Trophoblast cell (in vitro differentiated cells and primary cell): Measurements from ENCODE around the gene AFG1L.
A peak's percentile ranks its signal among the peaks of the same experiment; 100 is the strongest.
"Not testable (repeated sequence)": the region's sequence is repeated elsewhere in the genome, so short reads cannot be mapped to it uniquely, and the experiment has no call there.

Source experiments
- DNase-seq, 2 donors: peaks; one replicate each; pipeline ENCODE4 v3.0.0-alpha.2; 2016
- H2AFZ ChIP-seq: 2 replicates; pipeline ENCODE4 v1.6.1; 2013; ENCODE audit warnings: low read length, moderate library complexity, mild to moderate bottlenecking; ENCODE audit not compliant: insufficient read depth, poor library complexity
- H2AK5ac ChIP-seq: 2 replicates; pipeline ENCODE4 v1.6.1; 2013; ENCODE audit warnings: mild to moderate bottlenecking, low read length
- H2BK120ac ChIP-seq: 2 replicates; pipeline ENCODE4 v1.6.1; 2013; ENCODE audit warnings: low read length, mild to moderate bottlenecking, moderate library complexity; ENCODE audit not compliant: insufficient read depth, poor library complexity
- H2BK12ac ChIP-seq: 2 replicates; pipeline ENCODE4 v1.6.1; 2013; ENCODE audit warnings: mild to moderate bottlenecking, low read length, moderate library complexity
- H2BK5ac ChIP-seq: 2 replicates; pipeline ENCODE4 v1.6.1; 2013; ENCODE audit warnings: low read length, low read depth, moderate library complexity, mild to moderate bottlenecking; ENCODE audit not compliant: poor library complexity
- H3K14ac ChIP-seq: 2 replicates; pipeline ENCODE4 v1.6.1; 2013; ENCODE audit warnings: mild to moderate bottlenecking, low read length
- H3K18ac ChIP-seq: 2 replicates; pipeline ENCODE4 v1.6.1; 2013; ENCODE audit warnings: mild to moderate bottlenecking, low read length
- H3K23ac ChIP-seq: 2 replicates; pipeline ENCODE4 v1.6.1; 2013; ENCODE audit warnings: low read length
- H3K27ac ChIP-seq: 2 replicates; pipeline ENCODE4 v1.5.1; 2013; ENCODE audit warnings: low read depth, mild to moderate bottlenecking, inconsistent platforms, low read length, moderate library complexity
- H3K27me3 ChIP-seq: 2 replicates; pipeline ENCODE4 v1.6.1; 2013; ENCODE audit warnings: inconsistent platforms, mild to moderate bottlenecking, low read length, moderate library complexity; ENCODE audit not compliant: insufficient read depth
- H3K36me3 ChIP-seq, 2 experiments: 1 replicate in 1 of 2; 2 replicates in 1 of 2; pipeline ENCODE4 v1.6.1; 2013; ENCODE audit warnings: low read length in 2 of 2, mild to moderate bottlenecking in 2 of 2, moderate library complexity in 1 of 2; ENCODE audit not compliant: insufficient read depth in 2 of 2, control insufficient read depth in 1 of 2
- H3K4ac ChIP-seq: 2 replicates; pipeline ENCODE4 v1.6.1; 2013; ENCODE audit warnings: low read depth, mild to moderate bottlenecking, low read length, moderate library complexity
- H3K4me1 ChIP-seq, 2 experiments: 1 replicate in 1 of 2; 2 replicates in 1 of 2; pipeline ENCODE4 v1.6.1; 2013; ENCODE audit warnings: low read length in 2 of 2, mild to moderate bottlenecking in 2 of 2, moderate library complexity in 1 of 2; ENCODE audit not compliant: insufficient read depth in 2 of 2, control insufficient read depth in 1 of 2
- H3K4me2 ChIP-seq: 2 replicates; pipeline ENCODE4 v1.6.1; 2013; ENCODE audit warnings: inconsistent platforms, mild to moderate bottlenecking, low read length, moderate library complexity
- H3K4me3 ChIP-seq: 2 replicates; pipeline ENCODE4 v1.5.1; 2013; ENCODE audit warnings: mild to moderate bottlenecking, low read depth, low read length, inconsistent platforms
- H3K79me1 ChIP-seq: one replicate; pipeline ENCODE4 v1.6.1; 2013; ENCODE audit warnings: low read length
- H3K79me2 ChIP-seq: 2 replicates; pipeline ENCODE4 v1.6.1; 2013; ENCODE audit warnings: low read length, mild to moderate bottlenecking; ENCODE audit not compliant: control insufficient read depth, insufficient read depth, poor library complexity
- H3K9ac ChIP-seq: 2 replicates; pipeline ENCODE4 v1.6.1; 2013; ENCODE audit warnings: mild to moderate bottlenecking, low read length
- H3K9me3 ChIP-seq: 2 replicates; pipeline ENCODE4 v1.6.1; 2013; ENCODE audit warnings: low read depth, mild to moderate bottlenecking, control low read depth, inconsistent platforms, low read length; ENCODE audit not compliant: insufficient read depth
- H4K12ac ChIP-seq: 2 replicates; pipeline ENCODE4 v1.6.1; 2013; ENCODE audit warnings: low read depth, mild to moderate bottlenecking, low read length, moderate library complexity
- H4K8ac ChIP-seq: 2 replicates; pipeline ENCODE4 v1.6.1; 2013; ENCODE audit warnings: low read depth, mild to moderate bottlenecking, low read length, moderate library complexity
- H4K91ac ChIP-seq: one replicate; pipeline ENCODE4 v1.6.1; 2013; ENCODE audit warnings: low read depth, mild to moderate bottlenecking, low read length, moderate library complexity
- WGBS: extraction: QIAGEN DNeasy Blood & Tissue Kit; methylation state at CpG from one replicate; pipeline ENCODE4 v1.1.7; 2013; ENCODE audit warnings: missing lambda C conversion rate; ENCODE audit not compliant: insufficient read length, insufficient coverage; ENCODE audit errors: extremely low coverage; 5-methylcytosine and 5-hydroxymethylcytosine counted together

The AFG1L gene

GRCh38 chr6:108295676-108296075 is 822 bp downstream of the AFG1L start:
- Histone ChIP-seq H3K79me1 (peaks cover 10% of the 10 kb centered on the region), H2BK12ac (no peak overlapping the region), H2AK5ac (no peak overlapping the region), H2BK120ac (no peak overlapping the region), H4K8ac (no peak overlapping the region), H3K79me2 (peaks cover 3% of the 10 kb centered on the region), H3K18ac (no peak overlapping the region), H2BK5ac (no peak overlapping the region), H3K4ac (no peak overlapping the region), H2AFZ (no peak overlapping the region), H3K27ac (peak overlapping the region; percentile 88), H4K12ac (no peak overlapping the region), H3K9ac (no peak overlapping the region), H3K27me3 (no peaks in the 10 kb centered on the region), H3K4me2 (peak overlapping the region; percentile 70), H4K91ac (no peak overlapping the region), H3K14ac (no peak overlapping the region), H3K36me3 (no peaks in the 10 kb centered on the region), H3K4me1 (peaks cover 0 to 2% of the 10 kb centered on the region in 2 experiments), H3K9me3 (no peaks in the 10 kb centered on the region), H3K4me3 (no peak overlapping the region), H3K23ac (no peak overlapping the region)
- no peak for DNase-seq
- no CpG with 5 or more reads among the region's 7 CpGs for WGBS

GRCh38 chr6:108302386-108302785 is 7.5 kb downstream of the AFG1L start:
- Histone ChIP-seq H3K79me2 (no peaks in the 10 kb centered on the region), H3K4me3 (no peak overlapping the region), H3K79me1 (no peaks in the 10 kb centered on the region), H4K12ac (no peak overlapping the region), H2BK120ac (no peak overlapping the region), H2BK12ac (no peak overlapping the region), H3K27ac (no peak overlapping the region), H3K14ac (no peak overlapping the region), H3K36me3 (no peaks in the 10 kb centered on the region), H3K4me2 (no peak overlapping the region), H2AK5ac (no peak overlapping the region), H2AFZ (no peak overlapping the region), H4K8ac (no peak overlapping the region), H3K4me1 (no peaks in the 10 kb centered on the region), H3K18ac (no peak overlapping the region), H2BK5ac (no peak overlapping the region), H3K9me3 (no peaks in the 10 kb centered on the region), H3K23ac (no peak overlapping the region), H4K91ac (no peak overlapping the region), H3K4ac (no peak overlapping the region), H3K27me3 (no peaks in the 10 kb centered on the region), H3K9ac (no peak overlapping the region)
- DNase-seq, result no peak
- WGBS, result no CpG with 5 or more reads among the region's 5 CpGs

DNA sequence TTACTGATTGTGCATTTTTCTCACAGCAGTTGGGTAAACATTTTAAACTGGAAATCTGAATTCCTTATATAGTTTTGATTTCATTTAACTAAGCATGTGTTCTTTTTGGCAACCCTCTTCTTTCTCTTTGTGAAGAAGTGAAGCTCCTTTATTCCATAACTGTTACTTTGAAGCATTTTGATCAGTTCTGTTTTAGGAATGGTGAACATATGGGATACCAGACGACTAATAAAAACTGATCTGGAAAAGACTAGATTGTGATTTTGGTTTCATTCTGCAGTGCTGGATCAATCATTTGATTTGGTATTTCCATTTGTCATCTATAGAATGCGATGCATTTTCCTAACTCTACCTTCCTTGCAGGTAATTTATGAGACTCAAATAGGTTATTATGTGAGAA is 9.8 kb downstream of the AFG1L start:
- H4K91ac ChIP-seq, result no peak overlapping the region
- H3K4me3 ChIP-seq, result no peak overlapping the region
- no peak overlapping the region for H3K4ac ChIP-seq
- WGBS, result no CpG with 5 or more reads among the region's 2 CpGs
- H3K27me3 ChIP-seq, result no peaks in the 10 kb centered on the region
- H3K9ac ChIP-seq, result no peak overlapping the region
- no peak overlapping the region for H2BK12ac ChIP-seq
- H3K4me2 ChIP-seq, result no peak overlapping the region
- H3K27ac ChIP-seq, result no peak overlapping the region
- no peak overlapping the region for H3K14ac ChIP-seq
- no peaks in the 10 kb centered on the region for H3K9me3 ChIP-seq
- H3K36me3 ChIP-seq, result no peaks in the 10 kb centered on the region
- no peak overlapping the region for H3K23ac ChIP-seq
- H2BK120ac ChIP-seq, result no peak overlapping the region
- H2AK5ac ChIP-seq, result no peak overlapping the region
- no peak overlapping the region for H2AFZ ChIP-seq
- H2BK5ac ChIP-seq, result no peak overlapping the region
- DNase-seq, result no peak
- no peaks in the 10 kb centered on the region for H3K4me1 ChIP-seq
- no peaks in the 10 kb centered on the region for H3K79me1 ChIP-seq
- no peak overlapping the region for H4K8ac ChIP-seq
- no peak overlapping the region for H4K12ac ChIP-seq
- no peak overlapping the region for H3K18ac ChIP-seq
- no peaks in the 10 kb centered on the region for H3K79me2 ChIP-seq

GRCh38 chr6:108308641-108309040 is 13.8 kb downstream of the AFG1L start:
- not testable (repeated sequence) for H3K4me2 ChIP-seq, H3K4ac ChIP-seq, H2BK12ac ChIP-seq, H3K14ac ChIP-seq, H2BK5ac ChIP-seq, H3K4me3 ChIP-seq, H4K91ac ChIP-seq, H4K8ac ChIP-seq, H3K18ac ChIP-seq, H3K79me2 ChIP-seq, H3K27me3 ChIP-seq, H3K23ac ChIP-seq, DNase-seq, H3K79me1 ChIP-seq, H3K36me3 ChIP-seq, H3K4me1 ChIP-seq, H2BK120ac ChIP-seq, H4K12ac ChIP-seq, H3K9ac ChIP-seq, H2AK5ac ChIP-seq, H3K27ac ChIP-seq, H2AFZ ChIP-seq, H3K9me3 ChIP-seq
- no CpG with 5 or more reads among the region's 4 CpGs for WGBS
